Glutamatergic neuron (in vitro differentiated cells): ENCODE measurements around the gene COL13A1. TPM values are rescaled to one million over a fixed set of nuclear protein-coding genes. Genes with fewer than 3 reads are reported as not detected.

Experiments used
- DNase-seq: peaks from one replicate; pipeline ENCODE4 v3.0.0; 2022
- H3K27ac Mint-ChIP-seq: one replicate; pipeline ENCODE4 v1.8.0; 2020; ENCODE audit warnings: mild to moderate bottlenecking, mixed read lengths, inconsistent platforms; ENCODE audit not compliant: unreplicated experiment
- H3K27me3 Mint-ChIP-seq: one replicate; pipeline ENCODE4 v1.8.0; 2020; ENCODE audit warnings: mild to moderate bottlenecking, moderate library complexity, mixed read lengths, inconsistent platforms; ENCODE audit not compliant: unreplicated experiment
- H3K36me3 Mint-ChIP-seq: one replicate; pipeline ENCODE4 v1.8.0; 2020; ENCODE audit warnings: mild to moderate bottlenecking, mixed read lengths, inconsistent platforms; ENCODE audit not compliant: unreplicated experiment
- H3K4me1 Mint-ChIP-seq: one replicate; pipeline ENCODE4 v1.8.0; 2020; ENCODE audit warnings: mild to moderate bottlenecking, low read depth, mixed read lengths, inconsistent platforms; ENCODE audit not compliant: unreplicated experiment
- H3K4me3 Mint-ChIP-seq: one replicate; pipeline ENCODE4 v1.8.0; 2020; ENCODE audit warnings: mild to moderate bottlenecking, mixed read lengths, inconsistent platforms; ENCODE audit not compliant: unreplicated experiment
- H3K9me3 Mint-ChIP-seq: one replicate; pipeline ENCODE4 v1.8.0; 2020; ENCODE audit warnings: mild to moderate bottlenecking, moderate library complexity, mixed read lengths, inconsistent platforms; ENCODE audit not compliant: unreplicated experiment
- CTCF ChIP-seq: fragments of 200-600 bp; sonication (generic); IDR thresholded peaks from one replicate; pipeline ENCODE4 v1.5.0; 2021; ENCODE audit not compliant: partially characterized antibody, unreplicated experiment
- total RNA-seq: library from RNA; stranded (reverse); fragmentation: NEBNext Ultra II Directional; extraction: Animal tissue kit (Norgen Biotek cat#: 25700); gene quantifications from one replicate; pipeline ENCODE4 v1.2.1, GENCODE V29; 2021; ENCODE audit not compliant: unreplicated experiment

COL13A1 gene
- total RNA-seq, 1 donor from 2014 or later, result 8.5 TPM

GRCh38 chr10:69936091-69936490, 134.4 kb downstream of the COL13A1 start:
- Mint-ChIP-seq H3K4me1 (no peaks in the 10 kb centered on the region), H3K36me3 (no peaks in the 10 kb centered on the region), H3K27me3 (peaks cover 5% of the 10 kb centered on the region), H3K9me3 (no peaks in the 10 kb centered on the region), H3K4me3 (no peak overlapping the region), H3K27ac (no peak overlapping the region)
- TF ChIP-seq CTCF, result no peak
- no peak for DNase-seq

GRCh38 chr10:69938541-69938991, 136.9 kb downstream of the COL13A1 start:
- TF ChIP-seq CTCF, result no peak
- no peaks in the 10 kb centered on the region for H3K36me3 Mint-ChIP-seq
- H3K9me3 Mint-ChIP-seq, result no peaks in the 10 kb centered on the region
- DNase-seq, result no peak
- peaks cover 5% of the 10 kb centered on the region for H3K27me3 Mint-ChIP-seq
- H3K27ac Mint-ChIP-seq, result no peak overlapping the region
- no peak overlapping the region for H3K4me3 Mint-ChIP-seq
- H3K4me1 Mint-ChIP-seq, result no peaks in the 10 kb centered on the region

GRCh38 chr10:69939061-69939460, 137.4 kb downstream of the COL13A1 start:
- TF ChIP-seq CTCF, result no peak
- no peaks in the 10 kb centered on the region for H3K4me1 Mint-ChIP-seq
- peaks cover 5% of the 10 kb centered on the region for H3K27me3 Mint-ChIP-seq
- no peaks in the 10 kb centered on the region for H3K9me3 Mint-ChIP-seq
- no peak for DNase-seq
- no peak overlapping the region for H3K27ac Mint-ChIP-seq
- H3K4me3 Mint-ChIP-seq, result no peak overlapping the region
- H3K36me3 Mint-ChIP-seq, result no peaks in the 10 kb centered on the region

- Mint-ChIP-seq H3K36me3 (no peaks in the 10 kb centered on the region), H3K9me3 (no peaks in the 10 kb centered on the region), H3K4me1 (no peaks in the 10 kb centered on the region), H3K27me3 (peaks cover 5% of the 10 kb centered on the region), H3K27ac (no peak overlapping the region), H3K4me3 (no peak overlapping the region)
- no peak for TF ChIP-seq CTCF
- no peak for DNase-seq
These were observed 137.8 kb downstream of the COL13A1 start for GRCh38 chr10:69939481-69939880.

- DNase-seq, result no peak
- Mint-ChIP-seq H3K9me3 (no peaks in the 10 kb centered on the region), H3K36me3 (no peaks in the 10 kb centered on the region), H3K27me3 (peaks cover 6% of the 10 kb centered on the region), H3K27ac (no peak overlapping the region), H3K4me1 (no peaks in the 10 kb centered on the region), H3K4me3 (no peak overlapping the region)
- no peak for TF ChIP-seq CTCF
These were observed 140.0 kb downstream of the COL13A1 start for GRCh38 chr10:69941730-69942129.
